Progenitor cell of endocrine pancreas (in vitro differentiated cells): ENCODE results near the gene CLCN5. TPM values are rescaled to one million over a fixed set of nuclear protein-coding genes. Genes with fewer than 3 reads are reported as not detected.

ENCODE experiments used
- DNase-seq: peaks from one replicate; pipeline ENCODE4 v3.0.0; 2021; ENCODE audit warnings: low spot score; ENCODE audit not compliant: unreplicated experiment
- H3K27ac Mint-ChIP-seq: 2 replicates; pipeline ENCODE4 v1.8.0; 2021; ENCODE audit warnings: mild to moderate bottlenecking, moderate library complexity, mixed read lengths
- H3K27me3 Mint-ChIP-seq: 2 replicates; pipeline ENCODE4 v1.8.0; 2021; ENCODE audit warnings: mixed read lengths
- H3K36me3 Mint-ChIP-seq: 2 replicates; pipeline ENCODE4 v1.8.0; 2022; ENCODE audit warnings: mixed read lengths; ENCODE audit not compliant: insufficient read depth
- H3K4me1 Mint-ChIP-seq: 2 replicates; pipeline ENCODE4 v1.8.0; 2021; ENCODE audit warnings: low read depth, mixed read lengths
- H3K4me3 Mint-ChIP-seq: 2 replicates; pipeline ENCODE4 v1.8.0; 2021; ENCODE audit warnings: low read depth, mild to moderate bottlenecking, moderate library complexity, mixed read lengths
- H3K9me3 Mint-ChIP-seq: 2 replicates; pipeline ENCODE4 v1.8.0; 2021; ENCODE audit warnings: low read depth, mixed read lengths
- CTCF ChIP-seq: fragments of 200-600 bp; sonication (generic); IDR thresholded peaks from one replicate; pipeline ENCODE4 v1.5.0; 2021; ENCODE audit warnings: antibody characterized with exemption, mild to moderate bottlenecking; ENCODE audit not compliant: unreplicated experiment
- total RNA-seq: library from RNA; stranded (reverse); gene quantifications from 2 replicates; pipeline ENCODE4 v1.2.1, GENCODE V29; 2021

CLCN5 gene
- total RNA-seq, 1 donor from 2014 or later = 14.0 TPM

- peak within 1 kb of the TSS; percentile 83 for H3K4me3 Mint-ChIP-seq
- no peaks in the 10 kb centered on the region for H3K27me3 Mint-ChIP-seq
- H3K27ac Mint-ChIP-seq = peak within 1 kb of the TSS; percentile 88
- peaks cover 7% of the 10 kb centered on the region for H3K36me3 Mint-ChIP-seq
- peaks cover 7% of the 10 kb centered on the region for H3K9me3 Mint-ChIP-seq
- peaks cover 20% of the 10 kb centered on the region for H3K4me1 Mint-ChIP-seq
- DNase-seq = peak; percentile 55
- peak; percentile 69 for TF ChIP-seq CTCF
These were observed 43.4 kb upstream of the CLCN5 start, which contains the start of gene USP27X for GRCh38 chrX:49878834-49879655. Gene USP27X (plus strand): TSS chrX:49879484. CDS start chrX:49880308, 824 bp downstream.

GRCh38 chrX:49879656-49880277 is 42.6 kb upstream of the CLCN5 start:
- peak overlapping the region; percentile 88 for H3K27ac Mint-ChIP-seq
- peaks cover 25% of the 10 kb centered on the region for H3K4me1 Mint-ChIP-seq
- DNase-seq = no peak
- TF ChIP-seq CTCF = no peak
- H3K27me3 Mint-ChIP-seq = no peaks in the 10 kb centered on the region
- H3K36me3 Mint-ChIP-seq = peaks cover 12% of the 10 kb centered on the region
- H3K9me3 Mint-ChIP-seq = peaks cover 7% of the 10 kb centered on the region
- H3K4me3 Mint-ChIP-seq = peak overlapping the region; percentile 83

GRCh38 chrX:49880668-49881067 is 41.7 kb upstream of the CLCN5 start:
- DNase-seq = no peak
- peak overlapping the region; percentile 83 for H3K4me3 Mint-ChIP-seq
- H3K4me1 Mint-ChIP-seq = peaks cover 25% of the 10 kb centered on the region
- no peak for TF ChIP-seq CTCF
- peaks cover 12% of the 10 kb centered on the region for H3K36me3 Mint-ChIP-seq
- H3K27ac Mint-ChIP-seq = no peak overlapping the region
- no peaks in the 10 kb centered on the region for H3K27me3 Mint-ChIP-seq
- H3K9me3 Mint-ChIP-seq = peaks cover 4% of the 10 kb centered on the region

- peak; percentile 69 for TF ChIP-seq CTCF
- Mint-ChIP-seq H3K4me3 (no peak overlapping the region), H3K27ac (peak overlapping the region; percentile 9), H3K4me1 (peaks cover 18% of the 10 kb centered on the region), H3K36me3 (peaks cover 12% of the 10 kb centered on the region), H3K27me3 (no peaks in the 10 kb centered on the region), H3K9me3 (peaks cover 4% of the 10 kb centered on the region)
- DNase-seq = peak; percentile 36
These were observed 38.0 kb upstream of the CLCN5 start for GRCh38 chrX:49884290-49884862.

- no peak for DNase-seq
- no peaks in the 10 kb centered on the region for H3K4me1 Mint-ChIP-seq
- no peak for TF ChIP-seq CTCF
- no peak overlapping the region for H3K4me3 Mint-ChIP-seq
- no peaks in the 10 kb centered on the region for H3K27me3 Mint-ChIP-seq
- no peak overlapping the region for H3K27ac Mint-ChIP-seq
- peaks cover 29% of the 10 kb centered on the region for H3K9me3 Mint-ChIP-seq
- H3K36me3 Mint-ChIP-seq = peaks cover 4% of the 10 kb centered on the region
These were observed 29.9 kb upstream of the CLCN5 start for GRCh38 chrX:49892542-49892941.
